Peyer's patch (tissue), 4 donors: Measurements from ENCODE around the gene RAMAC.
"Not testable (repeated sequence)": the region's sequence is repeated elsewhere in the genome, so short reads cannot be mapped to it uniquely, and the experiment has no call there.

ENCODE experiments used
- POLR2A ChIP-seq, 2 donors: fragments of 450-650 bp; IDR thresholded peaks; one replicate each; pipeline ENCODE4 v1.5.1; 2017; ENCODE audit warnings: antibody characterized with exemption in 2 of 2, mild to moderate bottlenecking in 2 of 2, moderate library complexity in 2 of 2
- TF ChIP-seq, protein P1 (sequence below), 6 experiments: fragments of 450-650 bp in 4 of 6; fragments of 200-600 bp in 2 of 6; sonication (generic) in 1 of 6; IDR thresholded peaks; one replicate each; pipeline ENCODE4 v1.5.1; 2017 to 2019; ENCODE audit warnings: antibody characterized with exemption in 6 of 6, mild to moderate bottlenecking in 3 of 6, moderate library complexity in 1 of 6

GRCh38 chr15:82939678-82940077 lies 46.3 kb upstream of the RAMAC start:
- TF ChIP-seq, protein P1, sequence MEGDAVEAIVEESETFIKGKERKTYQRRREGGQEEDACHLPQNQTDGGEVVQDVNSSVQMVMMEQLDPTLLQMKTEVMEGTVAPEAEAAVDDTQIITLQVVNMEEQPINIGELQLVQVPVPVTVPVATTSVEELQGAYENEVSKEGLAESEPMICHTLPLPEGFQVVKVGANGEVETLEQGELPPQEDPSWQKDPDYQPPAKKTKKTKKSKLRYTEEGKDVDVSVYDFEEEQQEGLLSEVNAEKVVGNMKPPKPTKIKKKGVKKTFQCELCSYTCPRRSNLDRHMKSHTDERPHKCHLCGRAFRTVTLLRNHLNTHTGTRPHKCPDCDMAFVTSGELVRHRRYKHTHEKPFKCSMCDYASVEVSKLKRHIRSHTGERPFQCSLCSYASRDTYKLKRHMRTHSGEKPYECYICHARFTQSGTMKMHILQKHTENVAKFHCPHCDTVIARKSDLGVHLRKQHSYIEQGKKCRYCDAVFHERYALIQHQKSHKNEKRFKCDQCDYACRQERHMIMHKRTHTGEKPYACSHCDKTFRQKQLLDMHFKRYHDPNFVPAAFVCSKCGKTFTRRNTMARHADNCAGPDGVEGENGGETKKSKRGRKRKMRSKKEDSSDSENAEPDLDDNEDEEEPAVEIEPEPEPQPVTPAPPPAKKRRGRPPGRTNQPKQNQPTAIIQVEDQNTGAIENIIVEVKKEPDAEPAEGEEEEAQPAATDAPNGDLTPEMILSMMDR (IDR thresholded peaks at IDR 0.05) = not testable (repeated sequence)
- not testable (repeated sequence) for TF ChIP-seq POLR2A (IDR thresholded peaks at IDR 0.05)
